ENCODE data around the gene KCTD17. TPM values are rescaled to one million over a fixed set of nuclear protein-coding genes. Genes with fewer than 3 reads are reported as not detected.

The KCTD17 gene
- total RNA-seq, 2 experiments from 2014 or later: 17.3 to 17.9 TPM

- H3K36me3 ChIP-seq (ENCODE audit: insufficient read depth, low read length): no peaks in the 10 kb centered on the region
- ATAC-seq (ENCODE audit: poor library complexity): no peak
These were observed 19.4 kb upstream of the KCTD17 start for GRCh38 chr22:37032134-37032534.

DNA sequence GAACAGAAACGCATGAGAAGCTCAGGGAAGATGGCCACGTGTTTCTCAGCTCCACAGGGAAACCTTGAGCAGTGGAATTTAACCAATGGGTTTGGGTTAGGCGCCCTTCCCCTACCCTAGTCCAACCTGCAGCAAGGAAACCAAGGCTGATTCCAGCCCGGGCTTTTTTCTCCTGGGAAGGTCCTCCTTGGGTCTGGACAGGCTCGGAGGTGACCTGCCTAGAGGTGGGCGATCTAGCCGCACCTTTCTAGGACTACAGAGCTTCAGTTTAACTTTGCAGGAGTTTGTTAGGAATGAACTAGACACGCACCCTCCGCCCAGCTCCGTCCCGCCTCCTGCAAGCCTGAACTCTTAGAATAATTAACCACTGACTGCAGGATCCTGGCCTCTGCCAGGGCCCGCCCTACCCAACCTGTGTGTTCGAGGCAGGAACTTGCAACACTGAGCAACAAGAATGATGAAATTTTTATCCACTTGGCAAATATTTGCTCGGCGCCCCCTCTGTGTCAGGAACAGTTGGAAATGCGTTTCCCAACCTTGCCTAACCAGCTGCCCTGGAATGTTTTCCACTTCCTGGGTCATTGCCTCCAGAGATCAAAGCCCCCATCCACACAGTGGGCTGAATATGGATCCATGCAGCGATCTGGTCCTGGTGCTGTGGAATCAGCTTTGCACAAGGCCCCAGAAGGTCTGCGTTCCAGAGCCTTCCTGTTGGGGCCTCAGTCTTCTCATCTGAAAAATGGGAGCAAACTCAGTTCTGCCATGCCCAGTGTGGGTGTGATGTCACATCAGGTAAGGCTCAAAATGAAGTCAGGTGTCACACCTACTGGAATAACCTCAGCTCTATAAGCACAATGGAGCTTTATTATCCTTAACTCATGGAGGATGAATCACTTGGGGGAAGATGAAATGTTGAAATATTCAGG is 18.7 kb upstream of the KCTD17 start:
- CTCF ChIA-PET: interaction anchor here (1.4 kb wide), 1 partner anchor 11 kb away, joined by 3 read pairs; no protein-coding TSS in a partner anchor
- H3K27ac Mint-ChIP-seq: no peak overlapping the region
- no peaks in the 10 kb centered on the region for H3K4me1 ChIP-seq (ENCODE audit: insufficient read depth, low read length)

More at GRCh38 chr22:37032134-37032534, 19.4 kb upstream of the KCTD17 start:
- no peaks in the 10 kb centered on the region for H3K9me3 ChIP-seq (ENCODE audit: control insufficient read depth in 1 of 2, insufficient read depth in 1 of 2, low read length in 2 of 2)
- CTCF ChIA-PET: interaction anchor here (1.4 kb wide), 1 partner anchor 10 kb away, joined by 3 read pairs; no protein-coding TSS in a partner anchor
- H3K27ac ChIP-seq (ENCODE audit: low read depth in 1 of 2, low read length in 2 of 2): no peak overlapping the region
- H3K27me3 Mint-ChIP-seq: peaks cover 11% of the 10 kb centered on the region
- POLR2A ChIA-PET: no interaction called here
- no peaks in the 10 kb centered on the region for H3K4me1 Mint-ChIP-seq (ENCODE audit: low read depth)
- peaks cover 0 to 3% of the 10 kb centered on the region in 2 experiments for H3K27me3 ChIP-seq (ENCODE audit: control insufficient read depth in 1 of 2, insufficient read depth in 2 of 2, low read length in 2 of 2)
- H3K36me3 Mint-ChIP-seq (ENCODE audit: low read depth): no peaks in the 10 kb centered on the region
- no peaks in the 10 kb centered on the region for H3K9me3 Mint-ChIP-seq
- no peak for DNase-seq
- H3K27ac Mint-ChIP-seq: no peak overlapping the region
- TF ChIP-seq, protein P1, sequence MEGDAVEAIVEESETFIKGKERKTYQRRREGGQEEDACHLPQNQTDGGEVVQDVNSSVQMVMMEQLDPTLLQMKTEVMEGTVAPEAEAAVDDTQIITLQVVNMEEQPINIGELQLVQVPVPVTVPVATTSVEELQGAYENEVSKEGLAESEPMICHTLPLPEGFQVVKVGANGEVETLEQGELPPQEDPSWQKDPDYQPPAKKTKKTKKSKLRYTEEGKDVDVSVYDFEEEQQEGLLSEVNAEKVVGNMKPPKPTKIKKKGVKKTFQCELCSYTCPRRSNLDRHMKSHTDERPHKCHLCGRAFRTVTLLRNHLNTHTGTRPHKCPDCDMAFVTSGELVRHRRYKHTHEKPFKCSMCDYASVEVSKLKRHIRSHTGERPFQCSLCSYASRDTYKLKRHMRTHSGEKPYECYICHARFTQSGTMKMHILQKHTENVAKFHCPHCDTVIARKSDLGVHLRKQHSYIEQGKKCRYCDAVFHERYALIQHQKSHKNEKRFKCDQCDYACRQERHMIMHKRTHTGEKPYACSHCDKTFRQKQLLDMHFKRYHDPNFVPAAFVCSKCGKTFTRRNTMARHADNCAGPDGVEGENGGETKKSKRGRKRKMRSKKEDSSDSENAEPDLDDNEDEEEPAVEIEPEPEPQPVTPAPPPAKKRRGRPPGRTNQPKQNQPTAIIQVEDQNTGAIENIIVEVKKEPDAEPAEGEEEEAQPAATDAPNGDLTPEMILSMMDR (IDR thresholded peaks at IDR 0.05): no peak
- H3K4me1 ChIP-seq (ENCODE audit: insufficient read depth, low read length): no peaks in the 10 kb centered on the region
- no peak overlapping the region for H3K4me3 Mint-ChIP-seq
- no peak overlapping the region for H3K4me3 ChIP-seq (ENCODE audit: low read length)
- intact Hi-C loops (cut with DNase I, micrococcal nuclease): no loop called here

GRCh38 chr22:37033605-37034430 is 17.7 kb upstream of the KCTD17 start:
- CTCF ChIA-PET: no interaction called here
- Mint-ChIP-seq H3K4me1 (ENCODE audit: low read depth) (no peaks in the 10 kb centered on the region), H3K9me3 (no peaks in the 10 kb centered on the region), H3K4me3 (no peak overlapping the region), H3K36me3 (ENCODE audit: low read depth) (no peaks in the 10 kb centered on the region), H3K27me3 (peaks cover 19% of the 10 kb centered on the region), H3K27ac (no peak overlapping the region)
- no peak overlapping the region for H3K4me3 ChIP-seq (ENCODE audit: low read length)
- H3K27ac ChIP-seq (ENCODE audit: low read depth in 1 of 2, low read length in 2 of 2): no peak overlapping the region
- TF ChIP-seq, protein P1 (IDR thresholded peaks at IDR 0.05): no peak
- no peak for DNase-seq
- H3K36me3 ChIP-seq (ENCODE audit: insufficient read depth, low read length): no peaks in the 10 kb centered on the region
- no peaks in the 10 kb centered on the region for H3K4me1 ChIP-seq (ENCODE audit: insufficient read depth, low read length)
- peaks cover 0 to 6% of the 10 kb centered on the region in 2 experiments for H3K9me3 ChIP-seq (ENCODE audit: control insufficient read depth in 1 of 2, insufficient read depth in 1 of 2, low read length in 2 of 2)
- no peak for ATAC-seq (ENCODE audit: poor library complexity)
- POLR2A ChIA-PET: no interaction called here
- peaks cover 0 to 4% of the 10 kb centered on the region in 2 experiments for H3K27me3 ChIP-seq (ENCODE audit: control insufficient read depth in 1 of 2, insufficient read depth in 2 of 2, low read length in 2 of 2)
- intact Hi-C loops (cut with DNase I, micrococcal nuclease): no loop called here

More for the DNA sequence above, 18.7 kb upstream of the KCTD17 start:
- Mint-ChIP-seq H3K36me3 (ENCODE audit: low read depth) (no peaks in the 10 kb centered on the region), H3K4me1 (ENCODE audit: low read depth) (no peaks in the 10 kb centered on the region), H3K4me3 (no peak overlapping the region), H3K9me3 (no peaks in the 10 kb centered on the region), H3K27me3 (peaks cover 18% of the 10 kb centered on the region)
- no peak overlapping the region for H3K4me3 ChIP-seq (ENCODE audit: low read length)
- H3K27ac ChIP-seq (ENCODE audit: low read depth in 1 of 2, low read length in 2 of 2): no peak overlapping the region
- peaks cover 0 to 6% of the 10 kb centered on the region in 2 experiments for H3K9me3 ChIP-seq (ENCODE audit: control insufficient read depth in 1 of 2, insufficient read depth in 1 of 2, low read length in 2 of 2)
- DNase-seq: no peak
- ATAC-seq (ENCODE audit: poor library complexity): no peak
- TF ChIP-seq, protein P1 (IDR thresholded peaks at IDR 0.05): no peak
- peaks cover 0 to 4% of the 10 kb centered on the region in 2 experiments for H3K27me3 ChIP-seq (ENCODE audit: control insufficient read depth in 1 of 2, insufficient read depth in 2 of 2, low read length in 2 of 2)
- no peaks in the 10 kb centered on the region for H3K36me3 ChIP-seq (ENCODE audit: insufficient read depth, low read length)
- POLR2A ChIA-PET: no interaction called here
- intact Hi-C loops (cut with DNase I, micrococcal nuclease): no loop called here
